BLaER1 treated with 17β-estradiol and CSF1 and Interleukin-3, amounts not matched to agents 10 nM and 100 nM (cell line): Measurements from ENCODE around the gene SRPX.

Experiments used
- H3K27ac ChIP-seq, 11 experiments: shearing (Covaris generic); formaldehyde crosslinking; 2 replicates each; pipeline ENCODE4 v1.8.1; 2022
- H3K27me3 ChIP-seq, 11 experiments: shearing (Covaris generic); formaldehyde crosslinking; 2 replicates each; pipeline ENCODE4 v1.8.1; 2022
- H3K36me3 ChIP-seq, 11 experiments: shearing (Covaris generic); formaldehyde crosslinking; 2 replicates each; pipeline ENCODE4 v1.8.1; 2022
- H3K4me1 ChIP-seq, 10 experiments: shearing (Covaris generic); formaldehyde crosslinking; 2 replicates each; pipeline ENCODE4 v1.8.1; 2022
- H3K4me2 ChIP-seq, 11 experiments: shearing (Covaris generic); formaldehyde crosslinking; 2 replicates each; pipeline ENCODE4 v1.8.1; 2022
- H3K4me3 ChIP-seq, 10 experiments: shearing (Covaris generic); formaldehyde crosslinking; 2 replicates each; pipeline ENCODE4 v1.8.1; 2022
- H3K9ac ChIP-seq, 11 experiments: shearing (Covaris generic); formaldehyde crosslinking; 2 replicates each; pipeline ENCODE4 v1.8.1; 2022
- H3K9me3 ChIP-seq, 11 experiments: shearing (Covaris generic); formaldehyde crosslinking; replicated peaks in 1 of 11; 2 replicates each; pipeline ENCODE4 v1.8.1; 2022
- H4K20me1 ChIP-seq, 11 experiments: shearing (Covaris generic); formaldehyde crosslinking; 2 replicates each; pipeline ENCODE4 v1.8.1; 2022
- Cebpa-rat ChIP-seq, 11 experiments: shearing (Covaris generic); IDR thresholded peaks; 2 replicates each; pipeline ENCODE4 v1.8.1; 2022

Gene SRPX

DNA sequence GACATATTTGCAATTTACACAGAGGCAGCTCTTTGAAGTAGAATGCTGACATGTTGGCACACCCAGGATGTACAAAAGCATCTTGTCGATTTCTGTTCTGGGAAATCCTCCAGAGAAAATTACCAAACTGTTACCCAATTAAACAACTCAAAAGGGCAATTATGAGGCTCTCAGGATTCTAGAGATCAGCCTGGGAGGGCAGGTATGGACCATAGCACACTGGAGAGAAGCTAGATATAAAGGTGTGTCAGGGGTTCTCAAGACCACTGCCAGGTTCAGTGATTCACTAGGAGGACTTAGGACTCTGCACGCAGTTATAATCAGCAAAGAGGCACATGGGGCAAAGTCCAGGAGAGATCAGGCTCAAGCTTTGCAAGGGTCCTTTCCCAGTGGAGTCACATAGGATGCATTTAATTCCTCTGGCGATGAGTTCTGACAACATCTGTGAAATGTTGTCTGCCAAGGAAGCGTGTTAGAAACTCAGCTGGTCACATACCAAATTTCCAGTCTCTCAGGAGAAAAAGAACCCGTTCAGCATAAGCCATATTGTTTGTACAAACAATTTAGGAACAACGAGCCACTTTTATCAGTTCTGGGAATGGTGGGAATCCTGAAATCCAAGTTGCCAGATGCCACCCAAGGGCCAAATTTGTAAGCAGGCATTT lies 113.5 kb downstream of the SRPX start:
- Histone ChIP-seq H3K9me3 (peaks cover 0 to 8% (median 0%) of the 10 kb centered on the region in 11 experiments; a peak in 1 of 22 replicates), H3K36me3 (no peaks in the 10 kb centered on the region), H3K4me3 (no peak overlapping the region), H3K27ac (peak overlapping the region in 1 of 11 experiments; percentile 6; a peak in 1 of 22 replicates), H3K9ac (no peak overlapping the region), H3K4me2 (peak overlapping the region in 4 of 11 experiments; percentile 4 to 28 (median 12); a peak in 5 of 22 replicates), H3K4me1 (peaks cover 23 to 58% (median 35%) of the 10 kb centered on the region in 10 experiments), H3K27me3 (no peaks in the 10 kb centered on the region), H4K20me1 (no peaks in the 10 kb centered on the region)
- no peak for TF ChIP-seq Cebpa-rat (IDR thresholded peaks at IDR 0.05)

DNA sequence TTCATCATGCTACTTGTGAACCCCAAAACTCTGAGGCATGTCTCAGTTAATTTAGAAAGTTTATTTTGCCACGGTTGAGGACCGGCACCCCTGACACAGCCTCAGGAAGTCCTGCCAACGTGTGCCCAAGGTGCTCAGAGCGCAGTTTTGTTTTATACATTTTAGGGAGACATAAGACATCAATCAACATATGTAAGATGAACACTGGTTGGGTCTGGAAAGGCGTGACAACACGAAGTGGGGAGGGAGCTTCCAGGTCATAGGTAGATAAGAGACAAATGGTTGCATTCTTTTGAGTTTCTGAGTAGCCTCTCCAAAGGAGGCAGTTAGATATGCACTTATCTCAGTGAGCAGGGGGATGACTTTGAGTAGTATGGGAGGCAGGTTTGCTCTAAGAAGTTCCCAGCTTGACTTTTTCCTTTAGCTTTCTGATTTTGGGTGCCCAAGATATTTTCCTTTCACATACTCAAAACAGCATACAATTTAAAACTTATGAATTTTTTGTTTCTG lies 115.4 kb downstream of the SRPX start:
- no peak for TF ChIP-seq Cebpa-rat (IDR thresholded peaks at IDR 0.05)
- H3K27me3 ChIP-seq = no peaks in the 10 kb centered on the region
- peak overlapping the region in 5 of 11 experiments; percentile 10 to 73 (median 55); a peak in 8 of 22 replicates for H3K27ac ChIP-seq
- peaks cover 0 to 10% (median 4%) of the 10 kb centered on the region in 11 experiments; a peak in 15 of 22 replicates for H3K9me3 ChIP-seq
- no peaks in the 10 kb centered on the region for H4K20me1 ChIP-seq
- H3K4me3 ChIP-seq = no peak overlapping the region
- H3K4me1 ChIP-seq = peaks cover 23 to 58% (median 34%) of the 10 kb centered on the region in 10 experiments
- H3K4me2 ChIP-seq = peak overlapping the region; percentile 15 to 69 (median 45); a peak in 18 of 22 replicates
- H3K36me3 ChIP-seq = no peaks in the 10 kb centered on the region
- H3K9ac ChIP-seq = no peak overlapping the region

DNA sequence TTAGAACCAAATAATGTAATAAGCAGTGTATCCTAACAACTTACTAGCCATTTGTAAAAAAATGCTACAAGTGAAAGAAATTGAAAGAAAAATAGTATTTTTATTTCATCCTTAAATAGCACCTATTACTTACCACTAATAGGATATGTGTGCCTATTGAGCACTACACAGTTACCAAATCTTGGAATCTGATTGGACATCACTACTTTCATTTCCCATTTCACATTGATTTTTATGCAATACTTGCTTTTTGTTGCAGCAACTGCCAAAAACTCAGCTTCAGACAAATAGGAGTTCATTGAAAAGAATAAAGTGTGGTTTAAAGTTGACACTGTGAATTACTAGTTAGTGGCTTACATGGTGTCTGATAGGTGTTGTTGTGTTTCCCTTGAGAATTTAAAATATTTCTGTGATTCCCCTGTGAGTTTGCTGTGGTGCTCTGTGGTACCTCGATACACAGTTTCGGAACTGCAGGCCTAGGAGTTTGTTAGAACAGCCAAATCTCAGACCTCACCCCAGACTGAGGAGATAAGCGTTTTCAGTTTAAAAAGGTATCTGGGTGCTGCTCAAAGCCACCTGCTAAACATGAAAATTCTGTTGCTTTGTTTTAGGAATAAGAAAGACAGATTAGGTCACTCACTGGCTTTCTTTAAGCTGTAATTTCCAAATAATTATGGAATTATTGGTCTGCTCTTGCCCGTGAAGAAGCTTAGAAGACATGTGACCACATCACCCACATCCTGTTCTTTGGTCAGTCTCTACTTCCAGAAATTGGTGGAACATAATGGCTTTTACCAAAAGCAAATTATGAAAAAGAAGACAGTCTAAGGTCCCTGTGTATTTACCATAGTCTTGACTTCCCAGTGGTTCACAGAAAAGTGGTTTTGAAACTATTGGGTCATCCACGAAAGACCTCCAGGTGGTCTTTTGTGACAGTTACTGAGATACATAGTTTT lies 116.5 kb downstream of the SRPX start:
- H3K36me3 ChIP-seq = no peaks in the 10 kb centered on the region
- H3K27ac ChIP-seq = peak overlapping the region in 9 of 11 experiments; percentile 16 to 73 (median 38); a peak in 14 of 22 replicates
- TF ChIP-seq Cebpa-rat (IDR thresholded peaks at IDR 0.05) = peak in 1 of 11 experiments; percentile 13; a peak in 1 of 22 replicates
- H3K9ac ChIP-seq = peak overlapping the region in 2 of 11 experiments; percentile 34 to 41; a peak in 3 of 22 replicates
- H3K9me3 ChIP-seq = peaks cover 7 to 21% (median 16%) of the 10 kb centered on the region in 11 experiments
- H4K20me1 ChIP-seq = no peaks in the 10 kb centered on the region
- peak overlapping the region; percentile 15 to 69 (median 45) for H3K4me2 ChIP-seq
- H3K4me3 ChIP-seq = no peak overlapping the region
- H3K4me1 ChIP-seq = peaks cover 22 to 52% (median 31%) of the 10 kb centered on the region in 10 experiments
- H3K27me3 ChIP-seq = no peaks in the 10 kb centered on the region

DNA sequence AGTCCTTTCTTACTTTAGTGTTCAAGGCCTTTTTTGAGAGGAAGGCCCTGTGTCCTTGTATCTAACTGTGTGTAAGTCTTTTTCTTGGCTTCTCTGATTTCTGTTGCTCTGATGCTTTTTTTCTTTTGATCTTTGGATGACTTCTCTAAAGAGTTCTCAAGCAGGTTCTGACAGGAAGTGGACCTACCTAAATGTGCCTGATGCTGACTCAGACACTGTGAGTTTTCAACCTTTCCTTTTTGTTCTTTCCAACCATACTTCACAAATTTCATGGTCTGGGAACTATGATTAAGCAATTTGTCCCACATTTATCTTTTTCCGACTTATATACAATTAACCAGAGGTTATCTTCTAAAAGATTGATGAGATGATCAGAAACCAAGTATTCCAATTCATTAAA lies 117.8 kb downstream of the SRPX start:
- Histone ChIP-seq H3K9me3 (peaks cover 7 to 25% (median 17%) of the 10 kb centered on the region in 11 experiments), H3K27me3 (no peaks in the 10 kb centered on the region), H3K4me3 (no peak overlapping the region), H3K9ac (no peak overlapping the region), H3K36me3 (no peaks in the 10 kb centered on the region), H3K27ac (no peak overlapping the region; a peak in 1 of 22 replicates), H3K4me1 (peaks cover 15 to 39% (median 20%) of the 10 kb centered on the region in 10 experiments), H3K4me2 (peak overlapping the region in 1 of 11 experiments; percentile 9; a peak in 1 of 22 replicates), H4K20me1 (no peaks in the 10 kb centered on the region)
- no peak for TF ChIP-seq Cebpa-rat (IDR thresholded peaks at IDR 0.05)

DNA sequence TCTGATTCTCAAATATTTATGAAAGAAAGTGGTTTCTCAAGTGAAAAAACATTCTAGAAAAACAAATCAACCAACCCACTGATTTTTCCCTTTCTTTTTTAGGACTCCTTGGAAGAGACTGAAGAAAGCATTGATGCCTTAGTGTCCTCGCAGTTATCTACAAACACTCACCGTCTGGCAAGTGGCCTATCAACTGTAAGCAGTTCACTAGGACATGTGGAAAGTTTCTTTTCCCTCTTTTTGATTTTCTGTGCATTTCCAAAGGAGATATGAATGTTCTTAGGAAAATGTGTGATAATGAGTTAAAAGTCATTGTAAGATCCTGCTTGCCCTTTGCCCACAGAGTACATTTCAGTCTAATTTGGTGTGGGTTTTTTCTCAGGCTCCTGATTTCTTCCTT lies 118.4 kb downstream of the SRPX start:
- H3K27me3 ChIP-seq = no peaks in the 10 kb centered on the region
- peaks cover 15 to 33% (median 19%) of the 10 kb centered on the region in 10 experiments for H3K4me1 ChIP-seq
- no peaks in the 10 kb centered on the region for H3K36me3 ChIP-seq
- no peak overlapping the region for H3K9ac ChIP-seq
- no peak overlapping the region for H3K27ac ChIP-seq
- no peaks in the 10 kb centered on the region for H4K20me1 ChIP-seq
- no peak for TF ChIP-seq Cebpa-rat (IDR thresholded peaks at IDR 0.05)
- no peak overlapping the region for H3K4me3 ChIP-seq
- H3K9me3 ChIP-seq = peaks cover 7 to 23% (median 17%) of the 10 kb centered on the region in 11 experiments
- H3K4me2 ChIP-seq = no peak overlapping the region

DNA sequence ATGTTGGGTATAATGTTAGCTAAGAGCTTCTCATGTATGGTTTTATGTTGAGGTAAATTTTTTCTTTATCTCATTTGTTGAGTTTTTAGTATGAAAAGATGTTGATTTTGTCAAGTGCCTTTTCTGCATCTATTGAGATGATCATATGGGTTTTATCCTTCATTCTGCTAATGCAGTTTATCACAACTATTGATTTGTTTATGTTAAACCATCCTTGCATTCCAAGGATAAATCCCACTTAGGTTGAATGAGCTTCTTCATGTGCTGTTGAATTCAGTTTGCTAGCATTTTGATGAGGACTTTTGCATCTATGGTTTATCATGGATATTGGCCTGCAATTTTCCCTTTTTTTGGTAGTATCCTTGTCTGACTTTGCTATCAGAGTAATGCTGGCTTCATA lies 121.0 kb downstream of the SRPX start:
- peaks cover 10 to 21% (median 14%) of the 10 kb centered on the region in 10 experiments for H3K4me1 ChIP-seq
- no peak for TF ChIP-seq Cebpa-rat (IDR thresholded peaks at IDR 0.05)

More for the DNA sequence above, 121.0 kb downstream of the SRPX start:
- Histone ChIP-seq H3K4me3 (no peak overlapping the region), H3K27ac (no peak overlapping the region), H3K36me3 (no peaks in the 10 kb centered on the region), H4K20me1 (no peaks in the 10 kb centered on the region), H3K9me3 (peaks cover 7 to 23% (median 17%) of the 10 kb centered on the region in 11 experiments), H3K27me3 (no peaks in the 10 kb centered on the region), H3K9ac (no peak overlapping the region), H3K4me2 (no peak overlapping the region)
